Stimulated activated CD8-positive, alpha-beta memory T cell treated with anti-CD3 and anti-CD28 coated beads, Interleukin-12 subunit alpha, Interleukin-12 subunit beta, amount 100 ng/mL, for 4 hours (primary cell): ENCODE data around the gene CCNH.

Experiments
- DNase-seq: peaks from one replicate; pipeline ENCODE4 v3.0.0-alpha.2; 2020; ENCODE audit warnings: low read depth

Gene CCNH

GRCh38 chr5:87403409-87403808, 9.3 kb downstream of the CCNH start:
- no peak for DNase-seq

GRCh38 chr5:87401626-87402025, 11.1 kb downstream of the CCNH start:
- DNase-seq, result no peak

GRCh38 chr5:87400305-87400899, 12.3 kb downstream of the CCNH start:
- no peak for DNase-seq

GRCh38 chr5:87399720-87400119, 13.0 kb downstream of the CCNH start:
- no peak for DNase-seq

- DNase-seq, result no peak
These were observed 13.6 kb downstream of the CCNH start for GRCh38 chr5:87398981-87399614.

GRCh38 chr5:87394411-87395165, 18.1 kb downstream of the CCNH start:
- DNase-seq, result no peak

- DNase-seq, result no peak
These were observed 19.4 kb downstream of the CCNH start for GRCh38 chr5:87393331-87393730.

GRCh38 chr5:87392801-87393200, 19.9 kb downstream of the CCNH start:
- no peak for DNase-seq

GRCh38 chr5:87392170-87392569, 20.6 kb downstream of the CCNH start:
- DNase-seq, result no peak

GRCh38 chr5:87390576-87391199, 22.0 kb downstream of the CCNH start:
- DNase-seq, result no peak

GRCh38 chr5:87390075-87390474, 22.7 kb downstream of the CCNH start:
- no peak for DNase-seq

- DNase-seq, result no peak
These were observed 23.3 kb downstream of the CCNH start for GRCh38 chr5:87389296-87390034.

GRCh38 chr5:87388129-87388528, 24.6 kb downstream of the CCNH start:
- no peak for DNase-seq

- no peak for DNase-seq
These were observed 26.9 kb downstream of the CCNH start for GRCh38 chr5:87385802-87386201.

GRCh38 chr5:87383216-87383615, 29.5 kb downstream of the CCNH start:
- no peak for DNase-seq

- no peak for DNase-seq
These were observed 30.5 kb downstream of the CCNH start for GRCh38 chr5:87382224-87382623.

GRCh38 chr5:87372705-87373104, 40.0 kb downstream of the CCNH start:
- no peak for DNase-seq

GRCh38 chr5:87369431-87369830, 43.3 kb downstream of the CCNH start:
- no peak for DNase-seq

- DNase-seq, result no peak
These were observed 44.1 kb downstream of the CCNH start for GRCh38 chr5:87368601-87369000.

GRCh38 chr5:87367243-87367642, 45.5 kb downstream of the CCNH start:
- no peak for DNase-seq

GRCh38 chr5:87361536-87362213, 51.1 kb downstream of the CCNH start:
- DNase-seq, result no peak

GRCh38 chr5:87361031-87361445, 51.7 kb downstream of the CCNH start:
- no peak for DNase-seq
